AG04449 (cell line): ENCODE data around the gene EFNB2.

ENCODE experiments used
- CTCF ChIA-PET: fragments of 350-600 bp; formaldehyde crosslinking; extraction: SDS; loops from one replicate; lab custom pipeline; 2021; ENCODE audit warnings: antibody characterized with exemption; lab: Yijun Ruan, JAX
- POLR2A ChIA-PET: fragments of 400-600, 350-600 bp; formaldehyde crosslinking; extraction: SDS; loops from one replicate; lab custom pipeline; 2020; ENCODE audit warnings: antibody characterized with exemption, inconsistent platforms; lab: Yijun Ruan, JAX
- DNase-seq: peaks from one replicate; pipeline ENCODE4 v3.0.0-alpha.2; 2010; ENCODE audit warnings: low read depth, low spot score
- H3K4me3 ChIP-seq: 2 replicates; pipeline ENCODE4 v1.5.1; 2011; ENCODE audit warnings: low read depth, mild to moderate bottlenecking, control low read depth, low read length
- TF ChIP-seq, protein P1 (sequence below): IDR thresholded peaks from one replicate; pipeline ENCODE4 v1.5.1; 2011; ENCODE audit warnings: mild to moderate bottlenecking, moderate library complexity, low read length, control low read depth, inconsistent platforms; ENCODE audit not compliant: insufficient read depth; ENCODE audit errors: missing control alignments

The EFNB2 gene

DNA sequence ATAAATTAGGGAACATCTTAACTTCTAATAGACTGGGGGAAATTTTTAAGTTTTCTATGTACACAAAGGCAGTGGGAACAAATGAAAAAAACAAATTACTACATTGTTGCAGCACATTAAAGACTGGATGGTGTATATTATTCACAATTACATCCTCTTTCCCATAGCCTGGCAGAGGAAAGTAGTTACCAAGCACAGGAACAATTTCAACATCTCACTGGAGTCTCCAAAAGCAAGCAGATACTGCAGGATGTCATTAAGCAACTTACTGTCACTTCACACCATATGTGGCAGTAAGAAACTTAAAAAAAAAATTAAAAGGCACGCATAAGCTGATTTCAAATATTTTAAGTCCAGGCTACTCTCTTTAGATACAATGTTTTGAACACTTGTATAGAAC is 6.4 kb upstream of the EFNB2 start:
- CTCF ChIA-PET = interaction anchor here (0.8 to 1.8 kb wide), 3 partner anchors 8 to 79 kb away, joined by 3 to 5 read pairs (median 3); no protein-coding TSS in a partner anchor
- no peak overlapping the region for H3K4me3 ChIP-seq
- TF ChIP-seq, protein P1, sequence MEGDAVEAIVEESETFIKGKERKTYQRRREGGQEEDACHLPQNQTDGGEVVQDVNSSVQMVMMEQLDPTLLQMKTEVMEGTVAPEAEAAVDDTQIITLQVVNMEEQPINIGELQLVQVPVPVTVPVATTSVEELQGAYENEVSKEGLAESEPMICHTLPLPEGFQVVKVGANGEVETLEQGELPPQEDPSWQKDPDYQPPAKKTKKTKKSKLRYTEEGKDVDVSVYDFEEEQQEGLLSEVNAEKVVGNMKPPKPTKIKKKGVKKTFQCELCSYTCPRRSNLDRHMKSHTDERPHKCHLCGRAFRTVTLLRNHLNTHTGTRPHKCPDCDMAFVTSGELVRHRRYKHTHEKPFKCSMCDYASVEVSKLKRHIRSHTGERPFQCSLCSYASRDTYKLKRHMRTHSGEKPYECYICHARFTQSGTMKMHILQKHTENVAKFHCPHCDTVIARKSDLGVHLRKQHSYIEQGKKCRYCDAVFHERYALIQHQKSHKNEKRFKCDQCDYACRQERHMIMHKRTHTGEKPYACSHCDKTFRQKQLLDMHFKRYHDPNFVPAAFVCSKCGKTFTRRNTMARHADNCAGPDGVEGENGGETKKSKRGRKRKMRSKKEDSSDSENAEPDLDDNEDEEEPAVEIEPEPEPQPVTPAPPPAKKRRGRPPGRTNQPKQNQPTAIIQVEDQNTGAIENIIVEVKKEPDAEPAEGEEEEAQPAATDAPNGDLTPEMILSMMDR = no peak
- POLR2A ChIA-PET = interaction anchor here (0.7 to 0.9 kb wide), 2 partner anchors 26 to 370 kb away, joined by 3 read pairs; partner anchors contain the start of gene ARGLU1
- no peak for DNase-seq

DNA sequence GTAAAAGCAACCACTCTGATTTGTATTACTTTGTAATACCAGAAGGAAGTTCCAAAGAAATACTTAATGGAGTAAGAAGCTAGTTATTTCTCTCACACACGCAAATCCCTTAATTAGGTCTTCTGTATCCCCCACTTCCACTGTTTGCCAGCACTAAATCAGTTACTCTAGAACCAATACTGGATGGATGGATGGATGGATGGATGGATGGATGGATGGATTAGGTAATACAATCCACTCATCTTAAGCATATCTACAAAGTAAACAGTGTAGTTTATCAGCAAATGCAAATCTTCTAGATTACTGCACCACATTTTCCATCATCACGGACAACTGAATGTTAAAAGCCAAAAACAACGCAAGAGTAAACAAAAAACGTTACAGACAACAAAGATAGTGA is 5.2 kb upstream of the EFNB2 start:
- H3K4me3 ChIP-seq = no peak overlapping the region
- no peak for DNase-seq
- TF ChIP-seq, protein P1 = no peak
- POLR2A ChIA-PET = no interaction called here
- CTCF ChIA-PET = no interaction called here

DNA sequence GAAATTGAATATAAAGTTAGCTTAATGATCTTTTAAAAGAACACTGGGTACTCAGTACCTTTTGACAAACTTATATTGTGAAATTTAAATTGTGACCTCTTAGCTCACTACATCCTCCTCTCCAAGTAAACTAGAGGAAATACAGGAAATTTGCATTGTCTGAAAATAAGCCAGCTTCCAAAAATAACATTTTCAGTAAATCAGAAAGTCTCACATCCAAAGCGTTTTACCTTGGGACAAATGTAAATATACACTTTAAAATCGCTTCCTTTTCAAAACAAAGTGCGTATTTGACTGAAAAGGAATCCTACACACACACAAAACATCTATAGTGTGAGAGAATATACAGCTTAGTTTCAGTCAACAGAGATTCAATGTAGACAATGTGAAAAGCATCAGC is 2.1 kb upstream of the EFNB2 start:
- ChIA-PET CTCF (interaction anchor here (0.9 to 5.0 kb wide), 13 partner anchors 8 to 1967 kb away, joined by 3 to 55 read pairs (median 5); no protein-coding TSS in a partner anchor), POLR2A (interaction anchor here (0.6 kb wide), 1 partner anchor 89 kb away, joined by 5 read pairs; no protein-coding TSS in a partner anchor)
- H3K4me3 ChIP-seq = no peak overlapping the region
- DNase-seq = no peak
- TF ChIP-seq, protein P1 = no peak

DNA sequence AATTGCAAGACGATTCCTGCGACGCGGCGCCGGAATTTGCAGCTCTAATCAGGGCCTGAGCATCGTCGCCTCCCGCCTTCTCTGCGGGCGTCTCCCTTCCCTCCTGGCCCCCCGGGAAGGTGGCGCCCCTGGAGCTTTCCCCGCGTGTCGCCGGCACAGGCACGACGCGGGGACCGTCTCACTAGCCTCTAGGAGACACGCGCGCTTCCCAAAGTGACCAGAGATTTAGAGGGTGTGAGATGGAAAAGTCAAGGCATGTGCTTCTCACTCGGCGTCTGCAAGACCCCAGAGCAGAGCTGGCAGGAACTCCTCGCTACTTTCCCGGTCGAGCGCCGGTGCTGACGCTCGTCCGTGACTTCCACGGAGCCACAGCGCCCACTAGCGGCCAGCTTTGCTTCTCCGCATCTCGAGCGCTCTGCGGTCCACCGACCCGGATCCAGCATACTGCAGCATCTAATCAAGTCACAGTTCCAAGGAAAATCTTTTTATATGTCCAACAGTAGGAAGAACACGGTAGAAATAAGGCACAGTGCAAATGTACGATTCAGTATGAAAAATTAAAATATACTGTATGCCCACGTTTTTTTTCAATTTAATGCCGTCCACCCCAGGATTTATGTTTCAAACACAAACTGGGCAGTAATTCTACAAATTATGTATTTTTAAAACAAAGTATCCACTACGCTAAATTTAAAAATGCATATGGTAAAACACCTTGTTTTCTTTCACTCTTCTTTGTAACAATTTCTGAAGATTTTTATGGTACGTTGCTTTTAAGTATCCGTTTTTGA is 977 bp upstream of the EFNB2 start:
- DNase-seq = no peak
- TF ChIP-seq, protein P1 = peak; percentile 98
- ChIA-PET POLR2A (interaction anchor here (1.0 to 1.5 kb wide), 3 partner anchors 12 to 1763 kb away, joined by 3 to 6 read pairs (median 4); no protein-coding TSS in a partner anchor), CTCF (interaction anchor here (0.6 to 5.0 kb wide), 34 partner anchors 9 to 1966 kb away, joined by 3 to 55 read pairs (median 4); no protein-coding TSS in a partner anchor)
- H3K4me3 ChIP-seq = peak overlapping the region; percentile 74

DNA sequence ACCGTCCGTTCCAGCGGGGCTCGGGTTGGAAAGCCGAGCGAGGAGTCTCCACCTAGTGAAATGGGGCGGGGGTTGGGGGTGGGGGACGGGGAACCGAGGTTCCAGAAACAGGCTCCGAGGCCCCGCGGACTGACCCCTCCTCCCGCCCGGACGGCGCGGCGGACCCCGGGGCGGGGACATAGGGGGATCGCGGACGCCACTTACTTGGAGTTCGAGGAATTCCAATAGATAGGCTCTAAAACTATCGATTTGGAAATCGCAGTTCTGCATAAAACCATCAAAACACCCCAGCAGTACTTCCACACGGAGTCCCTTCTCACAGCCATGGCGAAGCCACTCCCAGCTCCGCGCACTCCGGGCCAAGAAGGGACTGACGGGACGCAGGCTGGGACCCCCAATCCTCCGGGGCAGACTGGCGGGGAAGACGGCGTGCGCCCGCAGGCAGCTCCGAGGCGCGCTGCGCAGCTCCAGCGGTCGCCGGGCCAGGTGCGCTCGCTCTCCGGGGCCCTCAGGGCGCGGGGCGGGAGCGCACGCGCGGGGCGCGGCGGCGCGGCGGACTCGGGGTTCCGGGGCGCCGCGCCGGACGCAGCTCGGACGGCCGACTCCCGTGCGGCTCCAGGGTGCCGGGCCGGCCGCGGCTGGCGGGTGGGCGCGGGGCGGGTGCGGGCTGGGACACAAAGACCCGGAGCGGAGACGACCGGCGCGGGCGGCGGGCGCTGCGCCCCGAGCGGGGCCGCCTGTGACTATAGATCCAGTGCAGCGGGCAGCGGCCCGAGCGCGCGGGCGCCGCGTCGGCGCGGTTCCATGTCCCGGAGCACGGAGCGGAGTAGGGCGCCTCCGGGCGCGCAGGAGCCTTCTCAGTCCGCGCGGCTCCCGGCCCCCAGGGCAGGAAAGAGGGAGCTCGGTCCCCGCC is 567 bp downstream of the EFNB2 start:
- ChIA-PET CTCF (interaction anchor here (0.6 to 5.0 kb wide), 9 partner anchors 8 to 1964 kb away, joined by 3 to 55 read pairs (median 6); no protein-coding TSS in a partner anchor), POLR2A (interaction anchor here (0.6 to 2.8 kb wide), 17 partner anchors 11 to 1964 kb away, joined by 3 to 19 read pairs (median 3); partner anchors contain the start of gene ARGLU1)
- DNase-seq = no peak
- H3K4me3 ChIP-seq = peak overlapping the region; percentile 85
- TF ChIP-seq, protein P1 = no peak
